Measurements from ENCODE around the gene FAM174B. TPM values are rescaled to one million over a fixed set of nuclear protein-coding genes. Genes with fewer than 3 reads are reported as not detected.
A peak's percentile ranks its signal among the peaks of the same experiment; 100 is the strongest.

The FAM174B gene
- total and polyA plus RNA-seq, 3 donors from 2014 or later: 15.7 to 18.7 (median 18.6) TPM

- no peaks in the 10 kb centered on the region for H3K36me3 ChIP-seq (ENCODE audit: low read depth, missing control alignments)
- no peak for TF ChIP-seq POLR2A (IDR thresholded peaks at IDR 0.05)
- TF ChIP-seq CTCF (IDR thresholded peaks at IDR 0.05): no peak
- intact Hi-C loops (cut with DNase I; ENCODE audit: low total_unique reads): no loop called here
- DNase-seq: peak; percentile 79
- no peaks in the 10 kb centered on the region for H3K9me3 ChIP-seq
- no peak overlapping the region for H3K4me3 ChIP-seq
- H3K4me1 ChIP-seq: peaks cover 6% of the 10 kb centered on the region
- no peaks in the 10 kb centered on the region for H3K27me3 ChIP-seq
- 54 to 58% methylated on average over 21 to 22 of the region's 22 CpGs for WGBS, 2 donors
- H3K27ac ChIP-seq: peak overlapping the region in 1 of 2 donors; percentile 30
These were observed 37.7 kb downstream of the FAM174B start for GRCh38 chr15:92617549-92618520.

GRCh38 chr15:92616621-92617548, 38.7 kb downstream of the FAM174B start:
- 90% methylated on average over 22 to 25 of the region's 25 CpGs for WGBS, 2 donors
- Histone ChIP-seq H3K27ac (no peak overlapping the region), H3K4me1 (peaks cover 6% of the 10 kb centered on the region), H3K9me3 (no peaks in the 10 kb centered on the region), H3K36me3 (ENCODE audit: low read depth, missing control alignments) (no peaks in the 10 kb centered on the region), H3K4me3 (no peak overlapping the region), H3K27me3 (no peaks in the 10 kb centered on the region)
- DNase-seq: no peak
- TF ChIP-seq POLR2A (IDR thresholded peaks at IDR 0.05) (no peak), CTCF (IDR thresholded peaks at IDR 0.05) (no peak)
- intact Hi-C loops (cut with DNase I; ENCODE audit: low total_unique reads): no loop called here

GRCh38 chr15:92614791-92615785, 40.5 kb downstream of the FAM174B start:
- no peak overlapping the region for H3K27ac ChIP-seq
- H3K4me3 ChIP-seq: no peak overlapping the region
- peaks cover 6% of the 10 kb centered on the region for H3K4me1 ChIP-seq
- 90 to 96% methylated on average over 18 of the region's 18 CpGs for WGBS, 2 donors
- H3K9me3 ChIP-seq: no peaks in the 10 kb centered on the region
- H3K27me3 ChIP-seq: no peaks in the 10 kb centered on the region
- TF ChIP-seq POLR2A (IDR thresholded peaks at IDR 0.05) (no peak), CTCF (IDR thresholded peaks at IDR 0.05) (no peak)
- no peaks in the 10 kb centered on the region for H3K36me3 ChIP-seq (ENCODE audit: low read depth, missing control alignments)
- intact Hi-C loops (cut with DNase I; ENCODE audit: low total_unique reads): no loop called here
- no peak for DNase-seq

- no peak for DNase-seq
- TF ChIP-seq CTCF (IDR thresholded peaks at IDR 0.05) (no peak), POLR2A (IDR thresholded peaks at IDR 0.05) (no peak)
- WGBS, 2 donors: 91 to 92% methylated on average over 4 of the region's 4 CpGs
- intact Hi-C loops (cut with DNase I; ENCODE audit: low total_unique reads): no loop called here
- Histone ChIP-seq H3K4me1 (peaks cover 6% of the 10 kb centered on the region), H3K27me3 (no peaks in the 10 kb centered on the region), H3K9me3 (no peaks in the 10 kb centered on the region), H3K27ac (no peak overlapping the region), H3K4me3 (no peak overlapping the region), H3K36me3 (ENCODE audit: low read depth, missing control alignments) (no peaks in the 10 kb centered on the region)
These were observed 41.3 kb downstream of the FAM174B start for GRCh38 chr15:92614301-92614700.

Measured in testis (tissue), 3 donors.